ENCODE measurements around the gene COL6A3.

The COL6A3 gene

GRCh38 chr2:237431372-237431771 lies 17.4 kb upstream of the COL6A3 start:
- H3K4me1 ChIP-seq (ENCODE audit: control insufficient read depth, insufficient read depth, low read length), result no peaks in the 10 kb centered on the region
- H3K4me3 ChIP-seq (ENCODE audit: low read depth, low read length), result no peak overlapping the region
- no peak for TF ChIP-seq HOXD13 (CRISPR knock-in tag; IDR thresholded peaks at IDR 0.05; ENCODE audit: borderline replicate concordance)
- TF ChIP-seq ELK4 (IDR thresholded peaks at IDR 0.05; ENCODE audit: borderline replicate concordance, low read depth, low read length), result no peak
- TF ChIP-seq ZNF529 (tag by site-specific recombination; IDR thresholded peaks at IDR 0.05; ENCODE audit: insufficient replicate concordance), result no peak
- no peak for TF ChIP-seq ZNF10 (tag by site-specific recombination; IDR thresholded peaks at IDR 0.05)
- no peak for TF ChIP-seq ZNF324 (tag by site-specific recombination; IDR thresholded peaks at IDR 0.05)
- no peak for TF ChIP-seq ZNF473 (tag by site-specific recombination; IDR thresholded peaks at IDR 0.05)
- no peak for TF ChIP-seq ZNF292 (tag by site-specific recombination; IDR thresholded peaks at IDR 0.05; ENCODE audit: borderline replicate concordance, low read depth)
- TF ChIP-seq ZNF530 (tag by site-specific recombination; IDR thresholded peaks at IDR 0.05; ENCODE audit: low read depth), result no peak
- no peak for TF ChIP-seq ZNF571 (tag by site-specific recombination; IDR thresholded peaks at IDR 0.05)
- no peak for TF ChIP-seq ZNF510 (tag by site-specific recombination; IDR thresholded peaks at IDR 0.05; ENCODE audit: insufficient replicate concordance)
- H3K9me3 ChIP-seq (ENCODE audit: control insufficient read depth, insufficient read depth, low read depth, low read length), result no peaks in the 10 kb centered on the region
- CTCF ChIA-PET, result interaction anchor here (2.8 kb wide), 1 partner anchor 10 kb away, joined by 27 read pairs; no protein-coding TSS in a partner anchor
- no peak overlapping the region for H3K27ac ChIP-seq (ENCODE audit: extremely low read depth, low read depth, low read length)
- POLR2A ChIA-PET, result no interaction called here
- H3K36me3 ChIP-seq (ENCODE audit: control insufficient read depth in 2 of 2, insufficient read depth in 1 of 2, low read length in 2 of 2), result no peaks in the 10 kb centered on the region

- H3K4me3 ChIP-seq (ENCODE audit: low read depth, low read length), result no peak overlapping the region
- no peak overlapping the region for H3K27ac ChIP-seq (ENCODE audit: extremely low read depth, low read depth, low read length)
- H3K9me3 ChIP-seq (ENCODE audit: control insufficient read depth, insufficient read depth, low read depth, low read length), result no peaks in the 10 kb centered on the region
- ChIA-PET POLR2A (no interaction called here), CTCF (interaction anchor here (1.1 to 2.8 kb wide), 3 partner anchors 10 to 265 kb away, joined by 3 to 27 read pairs (median 4); no protein-coding TSS in a partner anchor)
- no peaks in the 10 kb centered on the region for H3K36me3 ChIP-seq (ENCODE audit: control insufficient read depth in 2 of 2, insufficient read depth in 1 of 2, low read length in 2 of 2)
- H3K4me1 ChIP-seq (ENCODE audit: control insufficient read depth, insufficient read depth, low read length), result no peaks in the 10 kb centered on the region
- TF ChIP-seq ZNF510 (tag by site-specific recombination; IDR thresholded peaks at IDR 0.05; ENCODE audit: insufficient replicate concordance) (no peak), SP7 (tag by site-specific recombination; IDR thresholded peaks at IDR 0.05) (no peak), MEIS1 (CRISPR knock-in tag; IDR thresholded peaks at IDR 0.05; ENCODE audit: borderline replicate concordance) (no peak), ZNF513 (tag by site-specific recombination; IDR thresholded peaks at IDR 0.05) (no peak), HOXD13 (CRISPR knock-in tag; IDR thresholded peaks at IDR 0.05; ENCODE audit: borderline replicate concordance) (no peak), ZNF398 (tag by site-specific recombination; IDR thresholded peaks at IDR 0.05) (no peak), ZNF529 (tag by site-specific recombination; IDR thresholded peaks at IDR 0.05; ENCODE audit: insufficient replicate concordance) (no peak), ZBTB49 (tag by site-specific recombination; IDR thresholded peaks at IDR 0.05; ENCODE audit: low read depth) (no peak)
Measured at GRCh38 chr2:237430861-237431260, 16.9 kb upstream of the COL6A3 start.
